ENCODE results near the gene AAK1.

DNA sequence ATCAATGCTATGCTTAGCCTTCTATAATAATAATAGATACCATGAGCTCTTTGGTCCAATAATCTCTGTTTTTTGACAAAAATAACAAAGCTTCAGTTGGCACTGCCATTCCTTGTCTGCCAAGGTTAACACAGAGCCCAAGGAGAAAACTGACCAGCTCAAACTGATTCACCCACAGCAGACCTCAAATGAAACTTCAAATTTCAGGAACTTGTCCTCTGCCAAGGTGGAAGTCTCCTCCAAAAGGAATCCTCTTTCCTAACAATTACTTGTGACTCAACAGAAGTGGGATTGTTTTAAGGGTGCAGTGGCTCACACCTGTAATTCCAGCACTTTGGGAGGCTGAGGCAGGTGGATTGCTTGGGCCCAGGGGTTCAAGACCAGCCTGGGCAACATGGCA is 12.1 kb downstream of the AAK1 start:
- TF ChIP-seq, protein P1, sequence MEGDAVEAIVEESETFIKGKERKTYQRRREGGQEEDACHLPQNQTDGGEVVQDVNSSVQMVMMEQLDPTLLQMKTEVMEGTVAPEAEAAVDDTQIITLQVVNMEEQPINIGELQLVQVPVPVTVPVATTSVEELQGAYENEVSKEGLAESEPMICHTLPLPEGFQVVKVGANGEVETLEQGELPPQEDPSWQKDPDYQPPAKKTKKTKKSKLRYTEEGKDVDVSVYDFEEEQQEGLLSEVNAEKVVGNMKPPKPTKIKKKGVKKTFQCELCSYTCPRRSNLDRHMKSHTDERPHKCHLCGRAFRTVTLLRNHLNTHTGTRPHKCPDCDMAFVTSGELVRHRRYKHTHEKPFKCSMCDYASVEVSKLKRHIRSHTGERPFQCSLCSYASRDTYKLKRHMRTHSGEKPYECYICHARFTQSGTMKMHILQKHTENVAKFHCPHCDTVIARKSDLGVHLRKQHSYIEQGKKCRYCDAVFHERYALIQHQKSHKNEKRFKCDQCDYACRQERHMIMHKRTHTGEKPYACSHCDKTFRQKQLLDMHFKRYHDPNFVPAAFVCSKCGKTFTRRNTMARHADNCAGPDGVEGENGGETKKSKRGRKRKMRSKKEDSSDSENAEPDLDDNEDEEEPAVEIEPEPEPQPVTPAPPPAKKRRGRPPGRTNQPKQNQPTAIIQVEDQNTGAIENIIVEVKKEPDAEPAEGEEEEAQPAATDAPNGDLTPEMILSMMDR (IDR thresholded peaks at IDR 0.05; ENCODE audit: extremely low read depth in 1 of 2, insufficient read depth in 1 of 2, low read depth in 1 of 2, low read length in 2 of 2) = no peak
- TF ChIP-seq POLR2AphosphoS5 (IDR thresholded peaks at IDR 0.05; ENCODE audit: insufficient read depth, low read depth, low read length) (no peak), JUN (IDR thresholded peaks at IDR 0.05; ENCODE audit: borderline replicate concordance, insufficient read depth, insufficient read length, low read depth) (no peak)

All from endothelial cell of umbilical vein (primary cell).